H1 (cell line): ENCODE data around the gene PAPOLG. TPM values are rescaled to one million over a fixed set of nuclear protein-coding genes. Genes with fewer than 3 reads are reported as not detected.

ENCODE experiments used
- CTCF ChIA-PET: fragments of 300-600 bp; sonication (Branson Sonifier 250); formaldehyde crosslinking; loops from one replicate; lab custom pipeline; 2021; ENCODE audit not compliant: partially characterized antibody; lab: Charles Lee
- POLR2A ChIA-PET: fragments of 300-600 bp; sonication (Branson Sonifier 250); formaldehyde crosslinking; loops from one replicate; lab custom pipeline; 2021; ENCODE audit warnings: inconsistent platforms; ENCODE audit not compliant: partially characterized antibody; lab: Charles Lee
- DNase-seq, 2 experiments: peaks; one replicate each; pipeline versions ENCODE4 v3.0.0 to v3.0.0-alpha.2; 2010 to 2022; ENCODE audit warnings: low spot score in 2 of 2, low read depth in 1 of 2, mixed read lengths in 1 of 2
- FAIRE-seq: peaks from 2 replicates; lab custom pipeline; 2011; peaks lifted over from hg19 to GRCh38; lab: Jason Lieb, UNC
- H2AFZ ChIP-seq: 2 replicates; pipeline ENCODE4 v1.8.1; 2012; ENCODE audit warnings: low read length, inconsistent platforms
- H2AK5ac ChIP-seq: 2 replicates; pipeline ENCODE4 v1.6.1; 2013; ENCODE audit warnings: low read depth, low read length
- H2BK120ac ChIP-seq: replicated peaks from 2 replicates; pipeline ENCODE3; 2013; ENCODE audit warnings: low read depth, low read length, inconsistent platforms
- H2BK12ac ChIP-seq: 2 replicates; pipeline ENCODE4 v1.6.1; 2013; ENCODE audit warnings: low read depth, low read length
- H2BK15ac ChIP-seq: 2 replicates; pipeline ENCODE4 v1.6.1; 2013; ENCODE audit warnings: low read length
- H2BK20ac ChIP-seq: 2 replicates; pipeline ENCODE4 v1.6.1; 2013; ENCODE audit warnings: low read length
- H2BK5ac ChIP-seq: 2 replicates; pipeline ENCODE4 v1.6.1; 2013; ENCODE audit warnings: low read depth, low read length
- H3K14ac ChIP-seq: 2 replicates; pipeline ENCODE4 v1.6.1; 2013; ENCODE audit warnings: inconsistent platforms; ENCODE audit not compliant: insufficient read length
- H3K18ac ChIP-seq: 2 replicates; pipeline ENCODE4 v1.6.1; 2013; ENCODE audit warnings: low read length; ENCODE audit errors: extremely low read depth
- H3K23ac ChIP-seq: 2 replicates; pipeline ENCODE4 v1.6.1; 2013; ENCODE audit warnings: inconsistent platforms; ENCODE audit not compliant: insufficient read length
- H3K23me2 ChIP-seq: 2 replicates; pipeline ENCODE4 v1.6.1; 2013; ENCODE audit warnings: low read depth, low read length
- H3K27ac ChIP-seq: 2 replicates; pipeline ENCODE4 v1.6.1; 2011; ENCODE audit warnings: low read depth, low read length, inconsistent platforms
- H3K27me3 ChIP-seq, 4 experiments: replicated peaks in 1 of 4; 1 replicate in 1 of 4; 2 replicates in 3 of 4; pipeline versions ENCODE4 v1.6.1 to v1.8.1; 2011 to 2013; ENCODE audit warnings: low read length in 3 of 4, mild to moderate bottlenecking in 3 of 4, inconsistent platforms in 2 of 4, mixed read lengths in 2 of 4, moderate library complexity in 1 of 4; ENCODE audit not compliant: control insufficient read depth in 3 of 4, insufficient read depth in 3 of 4; ENCODE audit errors: extremely low read depth in 1 of 4
- H3K36me3 ChIP-seq, 4 experiments: 2 replicates each; pipeline versions ENCODE4 v1.6.1 to v1.8.1; 2011 to 2013; ENCODE audit warnings: mild to moderate bottlenecking in 4 of 4, low read length in 3 of 4, moderate library complexity in 2 of 4, control low read depth in 1 of 4, inconsistent platforms in 1 of 4; ENCODE audit not compliant: insufficient read depth in 4 of 4, control insufficient read depth in 2 of 4
- H3K4ac ChIP-seq: replicated peaks from 2 replicates; pipeline ENCODE3; 2013; ENCODE audit warnings: low read length, low read depth, mixed read lengths, inconsistent platforms; ENCODE audit not compliant: insufficient read length
- H3K4me1 ChIP-seq, 4 experiments: replicated peaks in 1 of 4; 1 replicate in 1 of 4; 2 replicates in 3 of 4; pipeline versions ENCODE4 v1.6.1 to v1.8.1; 2011 to 2013; ENCODE audit warnings: low read length in 3 of 4, inconsistent platforms in 2 of 4, mixed read lengths in 1 of 4; ENCODE audit not compliant: insufficient read depth in 4 of 4, control insufficient read depth in 3 of 4
- H3K4me2 ChIP-seq, 2 experiments: 2 replicates each; pipeline versions ENCODE4 v1.6.1 to v1.8.1; 2011 to 2013; ENCODE audit warnings: low read depth in 2 of 2, low read length in 2 of 2, control low read depth in 1 of 2, inconsistent platforms in 1 of 2, mild to moderate bottlenecking in 1 of 2; ENCODE audit not compliant: insufficient read depth in 1 of 2
- H3K4me3 ChIP-seq, 4 experiments: fragments of 200-600, 300-600 bp in 1 of 4; sonication (generic), shearing (Covaris generic), sonication (Bioruptor Twin) in 1 of 4; 2 replicates each; pipeline versions ENCODE4 v1.5.1 to v1.8.1; 2011 to 2016; ENCODE audit warnings: low read length in 4 of 4, low read depth in 3 of 4, control low read depth in 2 of 4, inconsistent platforms in 2 of 4, mild to moderate bottlenecking in 2 of 4, mixed read lengths in 1 of 4, moderate library complexity in 1 of 4; ENCODE audit not compliant: insufficient read depth in 2 of 4; ENCODE audit errors: extremely low read depth in 1 of 4
- H3K56ac ChIP-seq: replicated peaks from 2 replicates; pipeline ENCODE3; 2013; ENCODE audit warnings: low read depth, mild to moderate bottlenecking, mixed read lengths, low read length, inconsistent platforms; ENCODE audit not compliant: insufficient read length
- H3K79me1 ChIP-seq: 2 replicates; pipeline ENCODE4 v1.6.1; 2013; ENCODE audit warnings: low read depth, low read length, control low read depth
- H3K79me2 ChIP-seq, 2 experiments: 2 replicates each; pipeline versions ENCODE4 v1.6.1 to v1.8.1; 2012 to 2013; ENCODE audit warnings: low read length in 2 of 2, mild to moderate bottlenecking in 2 of 2, inconsistent platforms in 1 of 2; ENCODE audit not compliant: insufficient read depth in 2 of 2, control insufficient read depth in 1 of 2
- H3K9ac ChIP-seq, 4 experiments: replicated peaks in 1 of 4; 1 replicate in 1 of 4; 2 replicates in 3 of 4; pipeline versions ENCODE4 v1.6.1 to v1.8.1; 2011 to 2013; ENCODE audit warnings: low read depth in 3 of 4, low read length in 3 of 4, control low read depth in 2 of 4, mild to moderate bottlenecking in 2 of 4, moderate library complexity in 2 of 4, inconsistent platforms in 1 of 4; ENCODE audit errors: extremely low read depth in 1 of 4
- H3K9me3 ChIP-seq, 2 experiments: 2 replicates each; pipeline versions ENCODE4 v1.6.1 to v1.8.1; 2012 to 2013; ENCODE audit warnings: mild to moderate bottlenecking in 2 of 2, moderate library complexity in 2 of 2, control low read depth in 1 of 2, inconsistent platforms in 1 of 2, low read depth in 1 of 2, low read length in 1 of 2, mixed read lengths in 1 of 2; ENCODE audit not compliant: insufficient read depth in 2 of 2
- H4K20me1 ChIP-seq, 2 experiments: replicated peaks in 1 of 2; 2 replicates each; pipeline versions ENCODE3 to v1.8.1; 2011 to 2013; ENCODE audit warnings: inconsistent platforms in 2 of 2, low read length in 2 of 2, mild to moderate bottlenecking in 1 of 2; ENCODE audit not compliant: insufficient read depth in 2 of 2, control insufficient read depth in 1 of 2
- H4K5ac ChIP-seq: 2 replicates; pipeline ENCODE4 v1.6.1; 2013; ENCODE audit warnings: low read length, low read depth, mixed read lengths, inconsistent platforms; ENCODE audit not compliant: insufficient read length
- H4K8ac ChIP-seq: 2 replicates; pipeline ENCODE4 v1.8.0; 2013; ENCODE audit warnings: mild to moderate bottlenecking, moderate library complexity, low read length, inconsistent platforms; ENCODE audit not compliant: insufficient read depth; ENCODE audit errors: extremely low read depth
- H4K91ac ChIP-seq: replicated peaks from 2 replicates; pipeline ENCODE3; 2013; ENCODE audit warnings: low read length, mixed read lengths, inconsistent platforms; ENCODE audit not compliant: insufficient read length
- CBX8 ChIP-seq: fragments of 300-800, 300-1000 bp; sonication (generic); IDR thresholded peaks from 2 replicates; pipeline ENCODE4 v1.7.1; 2016; ENCODE audit warnings: low read depth, low read length, borderline replicate concordance
- CHD2 ChIP-seq: IDR thresholded peaks from 2 replicates; pipeline ENCODE4 v1.6.1; 2012; ENCODE audit warnings: low read length, improper control_type of control experiment
- HDAC6 ChIP-seq: IDR thresholded peaks from one replicate; pipeline ENCODE4 v1.7.1; 2012; ENCODE audit warnings: low read depth, mild to moderate bottlenecking, inconsistent platforms, low read length, moderate library complexity
- KDM5A ChIP-seq: fragments of 200-600 bp; IDR thresholded peaks from 2 replicates; pipeline ENCODE4 v1.7.1; 2012; ENCODE audit warnings: mild to moderate bottlenecking, low read length, inconsistent platforms, mixed read lengths
- PHF8 ChIP-seq: fragments of 200-600 bp; sonication (generic); conservative IDR thresholded peaks from 2 replicates; pipeline ENCODE4 v1.7.1; 2012; ENCODE audit warnings: low read depth, mild to moderate bottlenecking, inconsistent platforms, low read length, moderate library complexity
- POLR2A ChIP-seq, 2 experiments: IDR thresholded peaks; 1 replicate in 1 of 2; 2 replicates in 1 of 2; pipeline ENCODE4 v1.6.1; 2011; ENCODE audit warnings: low read depth in 2 of 2, low read length in 2 of 2, mild to moderate bottlenecking in 2 of 2; ENCODE audit errors: control extremely low read depth in 1 of 2
- RBBP5 ChIP-seq: IDR thresholded peaks from 2 replicates; pipeline ENCODE4 v1.7.1; 2012; ENCODE audit warnings: low read depth, mild to moderate bottlenecking, inconsistent platforms, low read length, moderate library complexity, borderline replicate concordance
- SP1 ChIP-seq: IDR thresholded peaks from 2 replicates; pipeline ENCODE4 v1.6.1; 2011; ENCODE audit warnings: low read depth, low read length
- WGBS, 2 experiments: shearing (Covaris generic) in 1 of 2; methylation state at CpG; one replicate each; pipeline versions ENCODE4 v1.1.6 to v1.1.7; 2013 to 2015; ENCODE audit warnings: low lambda C conversion rate in 2 of 2, mixed read lengths in 2 of 2, inconsistent platforms in 1 of 2, low coverage in 1 of 2, missing lambda C conversion rate in 1 of 2; ENCODE audit not compliant: insufficient replicate concordance in 2 of 2, insufficient coverage in 1 of 2, insufficient read length in 1 of 2; ENCODE audit errors: extremely low coverage in 1 of 2, missing lambda C conversion rate in 1 of 2; 5-methylcytosine and 5-hydroxymethylcytosine counted together
- polyA plus RNA-seq, 7 experiments: library from polyadenylated mRNA; depleted of rRNA in 3 of 7; stranded (reverse) in 5 of 7; unstranded in 2 of 7; fragments of >200 nt in 5 of 7; fragments of 200-250 nt in 2 of 7; gene quantifications; 1 replicate in 5 of 7; 2 replicates in 1 of 7; 4 replicates in 1 of 7; pipeline versions ENCODE4 v1.2.1 to v1.2.3, GENCODE V29; 2011 to 2013; ENCODE audit warnings: missing spikeins in 2 of 7, mixed read lengths in 2 of 7
- total RNA-seq: library from RNA; stranded (reverse); fragmentation: NEBNext Ultra II Directional; extraction: Animal tissue kit (Norgen Biotek cat#: 25700); gene quantifications from 2 replicates; pipeline ENCODE4 v1.2.1, GENCODE V29; 2021
- TF ChIP-seq, protein P1 (sequence below), 3 experiments: IDR thresholded peaks; 1 replicate in 2 of 3; 2 replicates in 1 of 3; pipeline versions ENCODE4 v1.5.1 to v1.6.1; 2011; ENCODE audit warnings: low read length in 3 of 3, mild to moderate bottlenecking in 3 of 3, inconsistent platforms in 2 of 3, low read depth in 1 of 3, moderate library complexity in 1 of 3; ENCODE audit not compliant: insufficient read depth in 1 of 3; ENCODE audit errors: control extremely low read depth in 1 of 3
- TF ChIP-seq, protein P2 (sequence below): IDR thresholded peaks from 2 replicates; pipeline ENCODE4 v1.6.1; 2011; ENCODE audit warnings: low read length, improper control_type of control experiment

The PAPOLG gene
- total and polyA plus RNA-seq, 2 of the 8 experiments (the other 6 are each of a cell fraction or from before 2014, with no cell fraction given), result 6.5 to 21.5 TPM

DNA sequence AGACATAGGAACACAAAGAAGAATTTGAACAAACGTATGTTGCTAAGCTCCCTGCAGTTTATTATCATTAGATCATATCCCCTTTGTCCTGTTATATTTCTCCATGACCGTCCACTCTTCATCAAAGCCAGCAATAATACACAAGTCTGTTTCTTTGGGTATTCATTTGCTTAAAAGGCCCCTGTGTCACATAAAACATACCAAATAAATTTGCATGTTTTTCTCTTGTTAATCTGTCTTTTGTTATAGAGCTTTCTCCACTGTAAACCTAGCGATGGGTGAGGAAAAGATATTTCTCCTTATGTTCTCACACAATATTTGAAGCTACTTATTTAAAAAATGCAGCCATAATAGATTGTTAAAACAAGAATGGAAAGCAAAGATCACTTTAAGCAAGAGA is 82.4 kb downstream of the PAPOLG start:
- no peaks in the 10 kb centered on the region for H3K79me1 ChIP-seq
- no peak overlapping the region for H2BK12ac ChIP-seq
- no peak overlapping the region for H3K4ac ChIP-seq
- H3K27ac ChIP-seq, result no peak overlapping the region
- no peak overlapping the region for H2AFZ ChIP-seq
- H2BK20ac ChIP-seq, result no peak overlapping the region
- 70% methylated on average over 3 of the region's 3 CpGs; no CpG with 5 or more reads in 1 of the 2 experiments for WGBS, 2 experiments
- H2BK120ac ChIP-seq, result no peak overlapping the region
- FAIRE-seq (no peak), DNase-seq (no peak)
- no peak overlapping the region for H3K56ac ChIP-seq
- no peaks in the 10 kb centered on the region for H3K79me2 ChIP-seq
- H3K4me2 ChIP-seq, result no peak overlapping the region
- peaks cover 12 to 57% (median 38%) of the 10 kb centered on the region in 4 experiments for H3K27me3 ChIP-seq
- no peaks in the 10 kb centered on the region for H4K20me1 ChIP-seq
- no peak overlapping the region for H4K91ac ChIP-seq
- no peaks in the 10 kb centered on the region for H3K4me1 ChIP-seq
- H4K8ac ChIP-seq, result no peak overlapping the region
- no peak overlapping the region for H3K9ac ChIP-seq
- no peak overlapping the region for H3K4me3 ChIP-seq
- no peak overlapping the region for H2AK5ac ChIP-seq
- no peaks in the 10 kb centered on the region for H3K23me2 ChIP-seq
- no peak overlapping the region for H2BK15ac ChIP-seq
- no peak overlapping the region for H4K5ac ChIP-seq
- no peaks in the 10 kb centered on the region for H3K9me3 ChIP-seq
- H3K23ac ChIP-seq, result no peak overlapping the region
- ChIA-PET CTCF (interaction anchor here (1.0 to 1.7 kb wide), 4 partner anchors 17 to 159 kb away, joined by 3 to 4 read pairs (median 3); no protein-coding TSS in a partner anchor), POLR2A (interaction anchor here (1.1 kb wide), 1 partner anchor 8 kb away, joined by 4 read pairs; no protein-coding TSS in a partner anchor)
- H3K36me3 ChIP-seq, result no peaks in the 10 kb centered on the region
- no peak overlapping the region for H2BK5ac ChIP-seq
- H3K18ac ChIP-seq, result no peak overlapping the region
- no peak overlapping the region for H3K14ac ChIP-seq
- TF ChIP-seq, protein P1, sequence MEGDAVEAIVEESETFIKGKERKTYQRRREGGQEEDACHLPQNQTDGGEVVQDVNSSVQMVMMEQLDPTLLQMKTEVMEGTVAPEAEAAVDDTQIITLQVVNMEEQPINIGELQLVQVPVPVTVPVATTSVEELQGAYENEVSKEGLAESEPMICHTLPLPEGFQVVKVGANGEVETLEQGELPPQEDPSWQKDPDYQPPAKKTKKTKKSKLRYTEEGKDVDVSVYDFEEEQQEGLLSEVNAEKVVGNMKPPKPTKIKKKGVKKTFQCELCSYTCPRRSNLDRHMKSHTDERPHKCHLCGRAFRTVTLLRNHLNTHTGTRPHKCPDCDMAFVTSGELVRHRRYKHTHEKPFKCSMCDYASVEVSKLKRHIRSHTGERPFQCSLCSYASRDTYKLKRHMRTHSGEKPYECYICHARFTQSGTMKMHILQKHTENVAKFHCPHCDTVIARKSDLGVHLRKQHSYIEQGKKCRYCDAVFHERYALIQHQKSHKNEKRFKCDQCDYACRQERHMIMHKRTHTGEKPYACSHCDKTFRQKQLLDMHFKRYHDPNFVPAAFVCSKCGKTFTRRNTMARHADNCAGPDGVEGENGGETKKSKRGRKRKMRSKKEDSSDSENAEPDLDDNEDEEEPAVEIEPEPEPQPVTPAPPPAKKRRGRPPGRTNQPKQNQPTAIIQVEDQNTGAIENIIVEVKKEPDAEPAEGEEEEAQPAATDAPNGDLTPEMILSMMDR (IDR thresholded peaks at IDR 0.05; ENCODE audit: control extremely low read depth in 1 of 3, insufficient read depth in 1 of 3, low read depth in 1 of 3, low read length in 3 of 3), result no peak
- TF ChIP-seq HDAC6 (no peak), POLR2A (IDR thresholded peaks at IDR 0.05; ENCODE audit: control extremely low read depth in 1 of 2, low read depth in 2 of 2, low read length in 2 of 2) (no peak), KDM5A (no peak), SP1 (no peak), CBX8 (no peak), PHF8 (no peak), RBBP5 (no peak), CHD2 (no peak)
- TF ChIP-seq, protein P2, sequence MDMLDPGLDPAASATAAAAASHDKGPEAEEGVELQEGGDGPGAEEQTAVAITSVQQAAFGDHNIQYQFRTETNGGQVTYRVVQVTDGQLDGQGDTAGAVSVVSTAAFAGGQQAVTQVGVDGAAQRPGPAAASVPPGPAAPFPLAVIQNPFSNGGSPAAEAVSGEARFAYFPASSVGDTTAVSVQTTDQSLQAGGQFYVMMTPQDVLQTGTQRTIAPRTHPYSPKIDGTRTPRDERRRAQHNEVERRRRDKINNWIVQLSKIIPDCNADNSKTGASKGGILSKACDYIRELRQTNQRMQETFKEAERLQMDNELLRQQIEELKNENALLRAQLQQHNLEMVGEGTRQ, result no peak
